ENCODE data around the gene NTN3.
A peak's percentile ranks its signal among the peaks of the same experiment; 100 is the strongest.

NTN3 gene

GRCh38 chr16:2471016-2471652 lies at the start of gene NTN3:
NTN3 (plus strand) TSS chr16:2471297; CDS start chr16:2471702, 405 bp downstream.
- H3K4me3 ChIP-seq (ENCODE audit: low read depth, low read length) = 0 out of 2 replicates have a peak within 1 kb of the TSS, but pooled peaks have one; percentile 17
- TF ChIP-seq CTCF (IDR thresholded peaks at IDR 0.05; ENCODE audit: low read depth, low read length) = no peak

- no peak for TF ChIP-seq CTCF (IDR thresholded peaks at IDR 0.05; ENCODE audit: low read depth, low read length)
- no peak overlapping the region for H3K4me3 ChIP-seq (ENCODE audit: low read depth, low read length)
Observed at GRCh38 chr16:2422123-2422867, 48.8 kb upstream of the NTN3 start.

GRCh38 chr16:2424061-2425007 lies 46.8 kb upstream of the NTN3 start:
- no peak overlapping the region for H3K4me3 ChIP-seq (ENCODE audit: low read depth, low read length)
- TF ChIP-seq CTCF (IDR thresholded peaks at IDR 0.05; ENCODE audit: low read depth, low read length) = no peak

- TF ChIP-seq CTCF (IDR thresholded peaks at IDR 0.05; ENCODE audit: low read depth, low read length) = no peak
Observed at GRCh38 chr16:2425008-2425518, 46.0 kb upstream of the NTN3 start.

GRCh38 chr16:2425825-2426430 lies 45.2 kb upstream of the NTN3 start:
- H3K4me3 ChIP-seq (ENCODE audit: low read depth, low read length) = no peak overlapping the region
- no peak for TF ChIP-seq CTCF (IDR thresholded peaks at IDR 0.05; ENCODE audit: low read depth, low read length)

More at GRCh38 chr16:2425008-2425518, 46.0 kb upstream of the NTN3 start:
- H3K4me3 ChIP-seq (ENCODE audit: low read depth, low read length) = no peak overlapping the region

GRCh38 chr16:2426941-2427361 lies 44.1 kb upstream of the NTN3 start:
- H3K4me3 ChIP-seq (ENCODE audit: low read depth, low read length) = no peak overlapping the region
- no peak for TF ChIP-seq CTCF (IDR thresholded peaks at IDR 0.05; ENCODE audit: low read depth, low read length)
